ENCODE measurements around the gene MIOX. TPM values are rescaled to one million over a fixed set of nuclear protein-coding genes. Genes with fewer than 3 reads are reported as not detected.

Gene MIOX
- total RNA-seq, 1 experiment from 2014 or later, result not detected

DNA sequence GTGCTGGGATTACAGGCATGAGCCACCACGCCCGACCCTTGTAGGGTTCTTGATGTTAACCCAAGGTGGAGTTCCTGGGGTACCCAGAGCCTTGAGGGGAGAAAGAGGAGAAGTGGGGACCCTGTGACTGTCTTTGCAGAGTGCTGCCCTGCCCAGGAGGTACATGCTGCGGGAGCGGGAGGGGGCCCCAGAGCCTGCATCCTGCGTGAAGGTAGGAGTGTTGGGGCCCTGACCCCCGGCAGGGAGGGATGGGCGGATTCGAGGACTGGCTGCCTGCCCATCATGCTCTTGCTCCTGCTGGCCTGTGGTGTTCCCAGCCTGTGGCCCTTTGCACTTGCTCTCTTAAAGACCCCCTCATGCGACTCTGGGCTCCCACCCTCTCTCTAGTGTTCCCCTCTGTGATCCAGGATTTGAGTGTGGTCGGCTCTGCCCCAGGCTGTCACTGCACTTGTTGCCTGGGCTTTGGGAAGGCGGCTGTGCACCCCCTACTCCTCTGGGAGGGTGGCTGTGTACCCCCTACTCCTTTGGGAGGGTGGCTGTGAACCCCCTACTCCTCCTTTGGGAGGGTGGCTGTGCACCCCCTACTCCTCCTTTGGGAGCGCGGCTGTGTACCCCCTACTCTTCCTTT lies 34.3 kb downstream of the MIOX start:
- no TSS peak for BruUV-seq (replicated peaks)
- peak in 1 of 2 experiments; percentile 30 for DNase-seq
- CTCF ChIA-PET, result no interaction called here
- POLR2A ChIA-PET, result no interaction called here
- Histone ChIP-seq H3K9me3 (no peaks in the 10 kb centered on the region), H3K4me1 (peaks cover 9% of the 10 kb centered on the region; the same call in 1 of the 2 replicates), H3K27me3 (replicated peaks; ENCODE audit: control insufficient read depth, insufficient read depth, low read length) (no peaks in the 10 kb centered on the region), H3K4me3 (ENCODE audit: low read depth, low read length) (no peak overlapping the region), H3K36me3 (ENCODE audit: control insufficient read depth, insufficient read depth, low read length) (peaks cover 2% of the 10 kb centered on the region; the same call in 1 of the 2 replicates)
- H3K36me3 Mint-ChIP-seq (ENCODE audit: insufficient read depth, unreplicated experiment), result peaks cover 53% of the 10 kb centered on the region
- H3K4me3 Mint-ChIP-seq (ENCODE audit: unreplicated experiment), result no peak overlapping the region
- no peaks in the 10 kb centered on the region for H3K9me3 Mint-ChIP-seq (ENCODE audit: unreplicated experiment)
- no peak overlapping the region for H3K27ac Mint-ChIP-seq (ENCODE audit: unreplicated experiment)
- TF ChIP-seq, protein P1, sequence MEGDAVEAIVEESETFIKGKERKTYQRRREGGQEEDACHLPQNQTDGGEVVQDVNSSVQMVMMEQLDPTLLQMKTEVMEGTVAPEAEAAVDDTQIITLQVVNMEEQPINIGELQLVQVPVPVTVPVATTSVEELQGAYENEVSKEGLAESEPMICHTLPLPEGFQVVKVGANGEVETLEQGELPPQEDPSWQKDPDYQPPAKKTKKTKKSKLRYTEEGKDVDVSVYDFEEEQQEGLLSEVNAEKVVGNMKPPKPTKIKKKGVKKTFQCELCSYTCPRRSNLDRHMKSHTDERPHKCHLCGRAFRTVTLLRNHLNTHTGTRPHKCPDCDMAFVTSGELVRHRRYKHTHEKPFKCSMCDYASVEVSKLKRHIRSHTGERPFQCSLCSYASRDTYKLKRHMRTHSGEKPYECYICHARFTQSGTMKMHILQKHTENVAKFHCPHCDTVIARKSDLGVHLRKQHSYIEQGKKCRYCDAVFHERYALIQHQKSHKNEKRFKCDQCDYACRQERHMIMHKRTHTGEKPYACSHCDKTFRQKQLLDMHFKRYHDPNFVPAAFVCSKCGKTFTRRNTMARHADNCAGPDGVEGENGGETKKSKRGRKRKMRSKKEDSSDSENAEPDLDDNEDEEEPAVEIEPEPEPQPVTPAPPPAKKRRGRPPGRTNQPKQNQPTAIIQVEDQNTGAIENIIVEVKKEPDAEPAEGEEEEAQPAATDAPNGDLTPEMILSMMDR (IDR thresholded peaks at IDR 0.05; ENCODE audit: insufficient read depth in 1 of 2, low read depth in 1 of 2, low read length in 1 of 2, severe bottlenecking in 1 of 2, unreplicated experiment in 1 of 2), result no peak
- no peaks in the 10 kb centered on the region for H3K27me3 Mint-ChIP-seq (ENCODE audit: insufficient read depth, unreplicated experiment)
- H3K4me1 Mint-ChIP-seq (ENCODE audit: low read depth, unreplicated experiment), result peaks cover 8% of the 10 kb centered on the region
- intact Hi-C loops (cut with micrococcal nuclease; ENCODE audit: unreplicated experiment), result no loop called here

DNA sequence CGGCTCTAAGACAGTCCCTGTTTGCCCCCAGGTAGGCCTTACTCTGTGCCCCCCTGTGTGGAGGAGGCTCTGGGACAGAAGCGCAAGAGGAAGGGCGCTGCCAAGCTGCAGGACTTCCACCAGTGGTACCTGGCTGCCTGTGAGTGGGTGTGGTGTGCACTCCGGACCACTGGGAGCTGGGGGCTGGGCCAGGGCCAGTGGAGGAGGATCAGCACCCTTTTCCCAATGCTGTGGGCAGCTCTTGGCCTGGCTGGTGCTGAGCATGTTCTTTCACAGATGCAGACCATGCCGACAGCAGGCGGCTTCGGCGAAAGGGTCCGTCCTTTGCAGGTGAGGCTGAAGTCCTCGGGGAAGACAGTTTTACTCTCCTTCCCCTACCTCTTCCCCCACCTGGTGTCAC lies 35.1 kb downstream of the MIOX start:
- no peak overlapping the region for H3K27ac Mint-ChIP-seq (ENCODE audit: unreplicated experiment)
- Histone ChIP-seq H3K9me3 (no peaks in the 10 kb centered on the region), H3K27me3 (replicated peaks; ENCODE audit: control insufficient read depth, insufficient read depth, low read length) (no peaks in the 10 kb centered on the region), H3K4me1 (peaks cover 12% of the 10 kb centered on the region), H3K4me3 (ENCODE audit: low read depth, low read length) (no peak overlapping the region), H3K36me3 (ENCODE audit: control insufficient read depth, insufficient read depth, low read length) (no peaks in the 10 kb centered on the region)
- H3K36me3 Mint-ChIP-seq (ENCODE audit: insufficient read depth, unreplicated experiment), result peaks cover 59% of the 10 kb centered on the region
- H3K4me3 Mint-ChIP-seq (ENCODE audit: unreplicated experiment), result no peak overlapping the region
- H3K27me3 Mint-ChIP-seq (ENCODE audit: insufficient read depth, unreplicated experiment), result no peaks in the 10 kb centered on the region
- TF ChIP-seq, protein P1 (IDR thresholded peaks at IDR 0.05; ENCODE audit: insufficient read depth in 1 of 2, low read depth in 1 of 2, low read length in 1 of 2, severe bottlenecking in 1 of 2, unreplicated experiment in 1 of 2), result no peak
- no TSS peak for BruUV-seq (replicated peaks)
- H3K9me3 Mint-ChIP-seq (ENCODE audit: unreplicated experiment), result no peaks in the 10 kb centered on the region
- DNase-seq, result no peak
- POLR2A ChIA-PET, result no interaction called here
- intact Hi-C loops (cut with micrococcal nuclease; ENCODE audit: unreplicated experiment), result no loop called here
- H3K4me1 Mint-ChIP-seq (ENCODE audit: low read depth, unreplicated experiment), result peaks cover 8% of the 10 kb centered on the region
- CTCF ChIA-PET, result no interaction called here

DNA sequence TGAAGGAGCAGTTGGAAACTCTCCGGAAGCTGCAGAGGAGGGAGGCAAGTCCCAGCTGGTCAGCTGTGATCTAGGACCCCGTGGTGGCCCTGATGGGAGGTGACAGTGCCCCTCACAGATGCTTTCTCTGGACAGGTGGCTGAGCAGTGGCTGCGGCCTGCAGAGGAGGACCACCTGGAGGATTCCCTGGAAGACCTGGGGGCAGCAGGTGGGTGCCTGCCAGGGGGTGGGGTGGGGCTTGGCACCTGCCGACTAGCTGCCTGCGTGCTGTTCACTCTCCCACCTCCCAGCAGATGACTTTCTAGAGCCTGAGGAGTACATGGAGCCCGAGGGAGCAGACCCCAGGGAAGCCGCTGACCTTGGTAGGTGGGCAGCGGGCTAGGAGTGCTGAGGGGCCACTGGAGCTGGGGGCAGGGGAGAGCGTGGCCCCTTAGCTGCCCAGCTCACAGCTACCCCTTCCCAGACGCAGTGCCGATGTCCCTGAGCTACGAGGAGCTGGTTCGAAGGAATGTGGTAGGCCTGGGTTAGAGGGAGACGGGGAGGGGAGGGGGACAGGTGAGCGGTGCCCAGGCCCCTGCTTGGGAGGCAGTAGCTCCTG lies 35.6 kb downstream of the MIOX start:
- intact Hi-C loops (cut with micrococcal nuclease; ENCODE audit: unreplicated experiment), result no loop called here
- H3K4me1 ChIP-seq, result peaks cover 17% of the 10 kb centered on the region
- H3K4me1 Mint-ChIP-seq (ENCODE audit: low read depth, unreplicated experiment), result peaks cover 14% of the 10 kb centered on the region
- H3K9me3 Mint-ChIP-seq (ENCODE audit: unreplicated experiment), result no peaks in the 10 kb centered on the region
- DNase-seq, result no peak
- CTCF ChIA-PET, result no interaction called here
- H3K27me3 ChIP-seq (replicated peaks; ENCODE audit: control insufficient read depth, insufficient read depth, low read length), result no peaks in the 10 kb centered on the region
- POLR2A ChIA-PET, result no interaction called here
- H3K36me3 Mint-ChIP-seq (ENCODE audit: insufficient read depth, unreplicated experiment), result peaks cover 59% of the 10 kb centered on the region
- no peak overlapping the region for H3K4me3 ChIP-seq (ENCODE audit: low read depth, low read length)
- H3K4me3 Mint-ChIP-seq (ENCODE audit: unreplicated experiment), result no peak overlapping the region
- H3K27ac Mint-ChIP-seq (ENCODE audit: unreplicated experiment), result no peak overlapping the region
- H3K36me3 ChIP-seq (ENCODE audit: control insufficient read depth, insufficient read depth, low read length), result no peaks in the 10 kb centered on the region
- no TSS peak for BruUV-seq (replicated peaks)
- no peaks in the 10 kb centered on the region for H3K27me3 Mint-ChIP-seq (ENCODE audit: insufficient read depth, unreplicated experiment)
- TF ChIP-seq, protein P1 (IDR thresholded peaks at IDR 0.05; ENCODE audit: insufficient read depth in 1 of 2, low read depth in 1 of 2, low read length in 1 of 2, severe bottlenecking in 1 of 2, unreplicated experiment in 1 of 2), result no peak
- H3K9me3 ChIP-seq, result no peaks in the 10 kb centered on the region

Data from Caco-2 (cell line).